ENCODE results near the gene NEDD8.

Gene NEDD8

DNA sequence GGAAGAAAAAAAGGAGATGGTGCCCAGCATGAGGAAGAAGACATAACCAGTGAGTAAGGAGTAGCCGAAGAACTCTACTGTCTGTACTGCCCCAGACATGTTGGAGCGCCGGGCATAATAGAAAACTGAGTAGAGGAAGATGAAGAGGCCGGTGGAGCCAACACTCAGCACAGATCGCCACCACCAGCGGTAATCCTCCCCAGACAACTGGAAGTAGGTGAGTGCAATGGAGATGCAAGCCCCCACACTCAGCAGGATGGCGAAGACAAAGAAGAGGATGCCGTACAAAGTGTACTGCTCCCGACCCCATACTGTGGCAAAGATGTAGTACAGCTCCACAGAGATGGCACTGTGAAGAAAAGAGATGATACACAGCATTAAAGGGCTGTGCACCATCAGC is 42.7 kb downstream of the NEDD8 start:
- Histone ChIP-seq H3K36me3 (ENCODE audit: control insufficient read depth, insufficient read depth, low read length) (peaks cover 33% of the 10 kb centered on the region), H3K4me3 (replicated peaks; ENCODE audit: low read depth, low read length) (no peak overlapping the region), H3K27me3 (replicated peaks; ENCODE audit: control insufficient read depth, insufficient read depth, low read length) (no peaks in the 10 kb centered on the region)
- TF ChIP-seq, protein P1, sequence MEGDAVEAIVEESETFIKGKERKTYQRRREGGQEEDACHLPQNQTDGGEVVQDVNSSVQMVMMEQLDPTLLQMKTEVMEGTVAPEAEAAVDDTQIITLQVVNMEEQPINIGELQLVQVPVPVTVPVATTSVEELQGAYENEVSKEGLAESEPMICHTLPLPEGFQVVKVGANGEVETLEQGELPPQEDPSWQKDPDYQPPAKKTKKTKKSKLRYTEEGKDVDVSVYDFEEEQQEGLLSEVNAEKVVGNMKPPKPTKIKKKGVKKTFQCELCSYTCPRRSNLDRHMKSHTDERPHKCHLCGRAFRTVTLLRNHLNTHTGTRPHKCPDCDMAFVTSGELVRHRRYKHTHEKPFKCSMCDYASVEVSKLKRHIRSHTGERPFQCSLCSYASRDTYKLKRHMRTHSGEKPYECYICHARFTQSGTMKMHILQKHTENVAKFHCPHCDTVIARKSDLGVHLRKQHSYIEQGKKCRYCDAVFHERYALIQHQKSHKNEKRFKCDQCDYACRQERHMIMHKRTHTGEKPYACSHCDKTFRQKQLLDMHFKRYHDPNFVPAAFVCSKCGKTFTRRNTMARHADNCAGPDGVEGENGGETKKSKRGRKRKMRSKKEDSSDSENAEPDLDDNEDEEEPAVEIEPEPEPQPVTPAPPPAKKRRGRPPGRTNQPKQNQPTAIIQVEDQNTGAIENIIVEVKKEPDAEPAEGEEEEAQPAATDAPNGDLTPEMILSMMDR (IDR thresholded peaks at IDR 0.05; ENCODE audit: insufficient read depth, low read length, poor library complexity, severe bottlenecking): no peak
- no peak for DNase-seq (ENCODE audit: extremely low read depth, insufficient read length)

DNA sequence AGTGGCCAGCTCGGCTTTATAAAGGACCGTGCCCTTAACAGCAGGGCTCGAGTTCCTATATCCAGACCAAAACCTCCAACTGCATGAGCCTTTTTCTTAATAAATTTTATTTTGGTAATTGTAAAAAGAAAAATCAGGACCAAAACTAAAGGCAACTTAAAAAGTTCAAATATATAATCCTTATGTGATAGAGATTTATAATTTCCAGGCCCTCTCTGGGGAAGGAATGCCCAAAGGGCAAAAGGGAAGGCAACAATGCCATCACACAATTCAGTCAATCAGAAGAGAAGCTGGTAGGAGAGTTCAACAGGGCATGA is 43.1 kb downstream of the NEDD8 start:
- no peaks in the 10 kb centered on the region for H3K27me3 ChIP-seq (replicated peaks; ENCODE audit: control insufficient read depth, insufficient read depth, low read length)
- DNase-seq (ENCODE audit: extremely low read depth, insufficient read length): no peak
- TF ChIP-seq, protein P1 (IDR thresholded peaks at IDR 0.05; ENCODE audit: insufficient read depth, low read length, poor library complexity, severe bottlenecking): no peak
- peak overlapping the region; percentile 29 for H3K4me3 ChIP-seq (replicated peaks; ENCODE audit: low read depth, low read length)
- peaks cover 37% of the 10 kb centered on the region for H3K36me3 ChIP-seq (ENCODE audit: control insufficient read depth, insufficient read depth, low read length)

DNA sequence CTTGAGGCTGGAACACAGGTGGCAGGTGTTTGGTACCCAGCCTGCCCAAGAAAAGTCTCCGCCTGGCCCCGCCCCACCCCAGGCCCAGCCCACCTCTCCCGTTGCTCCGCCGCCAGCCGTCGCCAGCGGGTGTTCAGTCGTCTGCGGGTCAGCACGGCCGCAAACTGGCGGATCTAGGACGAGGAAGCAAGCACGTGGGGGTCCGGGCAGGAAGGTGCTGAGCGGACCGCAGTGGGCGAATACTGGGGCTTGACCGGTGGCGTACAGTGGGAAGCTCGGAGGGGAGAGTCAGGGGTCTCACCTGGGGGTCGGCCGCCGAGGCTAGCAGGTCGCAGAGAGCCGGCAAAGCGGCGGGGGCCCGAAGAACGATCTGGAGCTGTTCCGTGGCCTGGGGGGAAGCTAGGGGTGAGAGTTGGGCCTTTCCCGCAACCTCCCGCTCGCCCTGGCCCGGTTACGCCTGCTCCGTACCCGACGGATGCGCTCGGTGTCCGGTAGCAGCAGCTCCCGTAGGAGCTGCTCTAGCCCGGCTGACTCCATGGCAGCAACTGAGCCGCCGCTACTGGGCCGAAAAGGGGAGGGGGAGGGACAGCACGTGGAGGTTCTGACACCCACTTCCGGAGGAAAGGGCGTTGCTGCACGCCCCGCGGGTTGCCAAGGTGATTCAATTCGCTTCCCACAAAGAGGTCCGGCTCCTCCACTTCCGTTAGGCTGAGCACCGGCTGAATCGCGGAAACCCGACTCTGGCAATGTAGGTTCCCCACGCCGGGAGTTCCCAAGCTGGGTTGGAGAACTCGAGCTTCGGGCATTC is 43.7 kb downstream of the NEDD8 start, which contains the start of gene IPO4:
Gene IPO4 (minus strand): TSS at position 566 of the 808 bp plus-strand sequence. CDS start 29 bp downstream, at position 537.
- Histone ChIP-seq H3K4me3 (replicated peaks; ENCODE audit: low read depth, low read length) (peak within 1 kb of the TSS; percentile 83), H3K36me3 (ENCODE audit: control insufficient read depth, insufficient read depth, low read length) (peaks cover 42% of the 10 kb centered on the region)
- DNase-seq (ENCODE audit: extremely low read depth, insufficient read length): peak; percentile 89

DNA sequence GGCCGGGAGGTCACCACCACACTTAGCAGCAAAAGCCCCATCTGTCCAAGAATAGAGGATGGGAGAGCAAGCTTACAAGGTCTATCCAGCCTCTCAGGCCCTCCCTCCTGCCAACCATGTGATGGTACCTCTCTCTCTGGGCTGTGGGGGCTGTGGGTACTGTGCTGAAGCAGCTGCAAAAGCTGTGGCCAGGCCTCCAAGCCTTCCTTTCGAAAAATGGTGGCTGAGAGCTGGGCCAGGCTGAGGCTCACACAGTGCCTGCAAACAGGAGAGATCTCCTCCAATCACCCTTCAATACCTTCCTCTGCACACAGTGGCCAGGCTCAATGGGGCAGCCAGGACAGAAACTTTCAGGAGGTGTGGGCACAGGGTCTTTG is 44.6 kb downstream of the NEDD8 start:
- Histone ChIP-seq H3K4me3 (replicated peaks; ENCODE audit: low read depth, low read length) (peak overlapping the region; percentile 83), H3K27me3 (replicated peaks; ENCODE audit: control insufficient read depth, insufficient read depth, low read length) (no peaks in the 10 kb centered on the region), H3K36me3 (ENCODE audit: control insufficient read depth, insufficient read depth, low read length) (peaks cover 49% of the 10 kb centered on the region)
- DNase-seq (ENCODE audit: extremely low read depth, insufficient read length): no peak
- TF ChIP-seq, protein P1 (IDR thresholded peaks at IDR 0.05; ENCODE audit: insufficient read depth, low read length, poor library complexity, severe bottlenecking): no peak

More for the DNA sequence above, 43.7 kb downstream of the NEDD8 start, which contains the start of gene IPO4:
- TF ChIP-seq, protein P1 (IDR thresholded peaks at IDR 0.05; ENCODE audit: insufficient read depth, low read length, poor library complexity, severe bottlenecking): no peak
- H3K27me3 ChIP-seq (replicated peaks; ENCODE audit: control insufficient read depth, insufficient read depth, low read length): no peaks in the 10 kb centered on the region

DNA sequence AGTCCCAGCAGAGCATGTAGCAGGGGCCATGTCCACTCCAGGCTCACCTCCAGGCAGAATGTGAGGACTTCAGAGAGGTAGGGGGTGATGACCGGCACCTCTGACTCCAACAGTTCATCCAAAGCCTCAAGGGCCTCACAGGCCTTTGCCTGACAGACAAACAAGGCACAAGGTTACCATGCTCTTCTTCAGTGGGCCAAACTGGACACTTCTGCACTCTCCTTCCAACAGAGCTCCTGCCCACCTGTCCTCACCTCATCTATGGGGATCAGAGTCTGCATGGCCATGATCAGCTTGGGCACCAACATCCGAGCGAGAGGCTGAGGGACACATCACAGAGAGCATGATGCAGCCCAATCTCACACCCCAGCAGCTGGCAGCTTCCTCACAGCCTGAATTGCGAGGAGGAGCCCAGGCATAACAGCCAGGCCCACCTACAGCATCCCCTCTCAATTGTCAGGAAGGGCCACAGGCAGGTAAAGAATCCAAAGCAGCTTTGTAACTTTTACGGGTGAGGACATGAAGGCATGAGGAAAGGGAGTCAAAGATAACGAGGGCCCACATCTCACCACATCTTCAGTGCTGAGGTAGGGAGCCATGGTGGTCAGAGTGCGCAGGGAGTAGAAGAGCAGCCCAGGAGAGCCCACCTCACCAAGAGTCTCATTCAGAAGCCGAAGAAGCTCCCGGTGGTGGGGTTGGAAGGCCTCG is 45.2 kb downstream of the NEDD8 start:
- TF ChIP-seq, protein P1 (IDR thresholded peaks at IDR 0.05; ENCODE audit: insufficient read depth, low read length, poor library complexity, severe bottlenecking): no peak
- Histone ChIP-seq H3K27me3 (replicated peaks; ENCODE audit: control insufficient read depth, insufficient read depth, low read length) (no peaks in the 10 kb centered on the region), H3K4me3 (replicated peaks; ENCODE audit: low read depth, low read length) (no peak overlapping the region), H3K36me3 (ENCODE audit: control insufficient read depth, insufficient read depth, low read length) (peaks cover 50% of the 10 kb centered on the region)
- no peak for DNase-seq (ENCODE audit: extremely low read depth, insufficient read length)
